Kidney epithelial cell (primary cell): ENCODE measurements around the gene FGFR3. TPM values are rescaled to one million over a fixed set of nuclear protein-coding genes. Genes with fewer than 3 reads are reported as not detected.

Experiments used
- DNase-seq: peaks from one replicate; pipeline ENCODE4 v3.0.0-alpha.2; 2010; ENCODE audit warnings: low read depth
- H3K27me3 ChIP-seq: 2 replicates; pipeline ENCODE4 v1.6.0; 2011; ENCODE audit warnings: low read length; ENCODE audit not compliant: control insufficient read depth, insufficient read depth
- H3K36me3 ChIP-seq: 2 replicates; pipeline ENCODE4 v1.5.1; 2011; ENCODE audit warnings: low read length; ENCODE audit not compliant: control insufficient read depth, insufficient read depth
- H3K4me3 ChIP-seq: 2 replicates; pipeline ENCODE4 v1.5.1; 2011; ENCODE audit warnings: low read depth, mild to moderate bottlenecking, control low read depth, low read length
- CTCF ChIP-seq: IDR thresholded peaks from 2 replicates; pipeline ENCODE4 v1.5.1; 2011; ENCODE audit warnings: mild to moderate bottlenecking, moderate library complexity, low read length, control low read depth, inconsistent platforms; ENCODE audit not compliant: insufficient read depth, poor library complexity, severe bottlenecking
- total RNA-seq: library from RNA; depleted of rRNA; stranded (reverse); fragments of >200 nt; gene quantifications from 2 replicates; pipeline ENCODE4 v1.2.3, GENCODE V29; 2015

The FGFR3 gene
- total RNA-seq, 1 donor from 2014 or later = 3.2 TPM

- H3K27me3 ChIP-seq = no peaks in the 10 kb centered on the region
- H3K4me3 ChIP-seq = no peak overlapping the region
- TF ChIP-seq CTCF = no peak
- no peaks in the 10 kb centered on the region for H3K36me3 ChIP-seq
- DNase-seq = no peak
Measured at GRCh38 chr4:1807332-1807777, 14.3 kb downstream of the FGFR3 start.

- Histone ChIP-seq H3K4me3 (no peak overlapping the region), H3K36me3 (no peaks in the 10 kb centered on the region), H3K27me3 (no peaks in the 10 kb centered on the region)
- TF ChIP-seq CTCF = no peak
- DNase-seq = no peak
Measured at GRCh38 chr4:1808396-1808795, 15.3 kb downstream of the FGFR3 start.

- Histone ChIP-seq H3K4me3 (no peak overlapping the region), H3K27me3 (no peaks in the 10 kb centered on the region), H3K36me3 (no peaks in the 10 kb centered on the region)
- no peak for DNase-seq
- TF ChIP-seq CTCF = no peak
Measured at GRCh38 chr4:1808851-1809753, 16.0 kb downstream of the FGFR3 start.

- Histone ChIP-seq H3K27me3 (no peaks in the 10 kb centered on the region), H3K36me3 (no peaks in the 10 kb centered on the region), H3K4me3 (no peak overlapping the region)
- TF ChIP-seq CTCF = peak; percentile 95
- no peak for DNase-seq
Measured at GRCh38 chr4:1809754-1810502, 16.8 kb downstream of the FGFR3 start.

- Histone ChIP-seq H3K36me3 (peaks cover under 1% of the 10 kb centered on the region), H3K4me3 (no peak overlapping the region), H3K27me3 (no peaks in the 10 kb centered on the region)
- no peak for DNase-seq
- TF ChIP-seq CTCF = no peak
Measured at GRCh38 chr4:1810765-1811164, 17.7 kb downstream of the FGFR3 start.
